ENCODE results near the gene REST. TPM values are rescaled to one million over a fixed set of nuclear protein-coding genes. Genes with fewer than 3 reads are reported as not detected.
A peak's percentile ranks its signal among the peaks of the same experiment; 100 is the strongest.
"Not testable (repeated sequence)": the region's sequence is repeated elsewhere in the genome, so short reads cannot be mapped to it uniquely, and the experiment has no call there.

REST gene
- polyA plus RNA-seq, 1 donor (not counting 4 experiments of a cell fraction or from before 2014, with no cell fraction given): 22.6 TPM

DNA sequence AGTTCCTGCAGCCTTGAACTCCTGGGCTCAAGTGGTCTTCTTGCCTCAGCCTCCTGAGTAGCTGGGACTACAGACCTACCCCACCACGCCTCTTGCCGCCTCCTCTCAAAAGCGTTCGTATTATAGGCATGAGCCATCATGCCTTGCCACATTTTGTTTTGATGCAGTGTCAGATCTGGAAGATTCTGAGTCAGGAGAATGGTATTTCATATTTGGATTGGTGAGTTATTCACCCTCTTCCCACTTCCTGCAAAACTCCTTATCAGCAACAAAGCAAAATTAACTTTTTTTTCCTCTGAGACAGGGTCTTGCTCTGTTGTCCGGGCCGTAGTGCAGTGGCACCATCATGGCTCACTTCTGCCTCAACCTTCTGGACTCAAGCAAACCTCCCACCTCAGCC lies 29.6 kb downstream of the REST start:
- H3K9ac ChIP-seq (ENCODE audit: control insufficient read depth, extremely low read depth, insufficient read depth, low read length): no peak overlapping the region
- TF ChIP-seq, protein P1, sequence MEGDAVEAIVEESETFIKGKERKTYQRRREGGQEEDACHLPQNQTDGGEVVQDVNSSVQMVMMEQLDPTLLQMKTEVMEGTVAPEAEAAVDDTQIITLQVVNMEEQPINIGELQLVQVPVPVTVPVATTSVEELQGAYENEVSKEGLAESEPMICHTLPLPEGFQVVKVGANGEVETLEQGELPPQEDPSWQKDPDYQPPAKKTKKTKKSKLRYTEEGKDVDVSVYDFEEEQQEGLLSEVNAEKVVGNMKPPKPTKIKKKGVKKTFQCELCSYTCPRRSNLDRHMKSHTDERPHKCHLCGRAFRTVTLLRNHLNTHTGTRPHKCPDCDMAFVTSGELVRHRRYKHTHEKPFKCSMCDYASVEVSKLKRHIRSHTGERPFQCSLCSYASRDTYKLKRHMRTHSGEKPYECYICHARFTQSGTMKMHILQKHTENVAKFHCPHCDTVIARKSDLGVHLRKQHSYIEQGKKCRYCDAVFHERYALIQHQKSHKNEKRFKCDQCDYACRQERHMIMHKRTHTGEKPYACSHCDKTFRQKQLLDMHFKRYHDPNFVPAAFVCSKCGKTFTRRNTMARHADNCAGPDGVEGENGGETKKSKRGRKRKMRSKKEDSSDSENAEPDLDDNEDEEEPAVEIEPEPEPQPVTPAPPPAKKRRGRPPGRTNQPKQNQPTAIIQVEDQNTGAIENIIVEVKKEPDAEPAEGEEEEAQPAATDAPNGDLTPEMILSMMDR (optimal IDR thresholded peaks at IDR 0.05 in 1 of 3, IDR thresholded peaks at IDR 0.05 in 1 of 3, conservative IDR thresholded peaks at IDR 0.05 in 1 of 3; ENCODE audit: extremely low read depth in 1 of 3, insufficient read depth in 2 of 3, low read length in 3 of 3): no peak
- TF ChIP-seq EZH2 (IDR thresholded peaks at IDR 0.05; ENCODE audit: low read length): no peak
- FAIRE-seq (peak; percentile 94), DNase-seq (ENCODE audit: low read depth, low spot score) (peak; percentile 56)
- no peaks in the 10 kb centered on the region for H3K79me2 ChIP-seq (ENCODE audit: control insufficient read depth, insufficient read depth, low read length)
- H3K9me1 ChIP-seq (ENCODE audit: control insufficient read depth, extremely low read depth, insufficient read depth, low read length): no peaks in the 10 kb centered on the region
- H3K27me3 ChIP-seq (ENCODE audit: control insufficient read depth, extremely low read depth, insufficient read depth, low read length): no peaks in the 10 kb centered on the region
- H3K27ac ChIP-seq (ENCODE audit: control insufficient read depth, insufficient read depth, low read length): peak overlapping the region; percentile 29
- peak overlapping the region; percentile 39 for H3K4me2 ChIP-seq (ENCODE audit: control insufficient read depth, extremely low read depth, insufficient read depth, low read depth, low read length)
- no peak overlapping the region for H2AFZ ChIP-seq (ENCODE audit: control insufficient read depth, low read length)
- H3K4me3 ChIP-seq (ENCODE audit: control insufficient read depth in 2 of 3, extremely low read depth in 1 of 3, insufficient read depth in 2 of 3, low read depth in 1 of 3, low read length in 3 of 3): no peak overlapping the region
- peaks cover 13% of the 10 kb centered on the region for H3K4me1 ChIP-seq (ENCODE audit: control insufficient read depth, extremely low read depth, insufficient read depth, low read length)
- H3K36me3 ChIP-seq (ENCODE audit: control insufficient read depth in 2 of 2, extremely low read depth in 1 of 2, insufficient read depth in 2 of 2, low read length in 2 of 2): peaks cover 0 to 2% of the 10 kb centered on the region in 2 experiments
- dilution Hi-C loops (cut with MboI; ENCODE audit: extremely low pct_ligation_motif_present, low sequenced_read_pairs): no loop called here
- H4K20me1 ChIP-seq (ENCODE audit: control insufficient read depth, extremely low read depth, insufficient read depth, low read length): no peaks in the 10 kb centered on the region
- H3K9me3 ChIP-seq (ENCODE audit: control insufficient read depth, low read depth, low read length): no peaks in the 10 kb centered on the region

DNA sequence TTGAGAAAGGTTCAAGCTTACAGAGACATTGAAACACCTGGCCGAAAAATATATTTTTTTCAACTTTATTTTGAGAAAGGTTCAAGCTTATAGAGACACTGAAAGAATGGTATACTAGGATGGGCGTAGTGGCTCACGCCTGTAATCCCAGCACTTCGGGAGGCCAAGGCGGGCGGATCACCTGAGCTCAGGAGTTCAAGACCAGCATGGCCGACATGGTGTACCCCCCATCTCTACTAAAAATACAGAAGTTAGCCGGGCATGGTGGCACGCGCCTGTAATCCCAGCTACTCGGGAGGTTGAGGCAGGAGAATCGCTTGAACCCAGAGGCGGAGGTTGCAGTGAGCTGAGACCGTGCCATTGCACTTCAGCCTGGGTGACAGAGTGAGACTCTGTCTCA lies 32.1 kb downstream of the REST start:
- H3K4me3 ChIP-seq (ENCODE audit: control insufficient read depth in 2 of 3, extremely low read depth in 1 of 3, insufficient read depth in 2 of 3, low read depth in 1 of 3, low read length in 3 of 3); H3K27ac ChIP-seq (ENCODE audit: control insufficient read depth, insufficient read depth, low read length); dilution Hi-C loops (cut with MboI; ENCODE audit: extremely low pct_ligation_motif_present, low sequenced_read_pairs); H4K20me1 ChIP-seq (ENCODE audit: control insufficient read depth, extremely low read depth, insufficient read depth, low read length); H3K9me1 ChIP-seq (ENCODE audit: control insufficient read depth, extremely low read depth, insufficient read depth, low read length); H3K4me2 ChIP-seq (ENCODE audit: control insufficient read depth, extremely low read depth, insufficient read depth, low read depth, low read length); H2AFZ ChIP-seq (ENCODE audit: control insufficient read depth, low read length); H3K9ac ChIP-seq (ENCODE audit: control insufficient read depth, extremely low read depth, insufficient read depth, low read length); H3K27me3 ChIP-seq (ENCODE audit: control insufficient read depth, extremely low read depth, insufficient read depth, low read length); H3K9me3 ChIP-seq (ENCODE audit: control insufficient read depth, low read depth, low read length); H3K79me2 ChIP-seq (ENCODE audit: control insufficient read depth, insufficient read depth, low read length); FAIRE-seq; DNase-seq (ENCODE audit: low read depth, low spot score); H3K36me3 ChIP-seq (ENCODE audit: control insufficient read depth in 2 of 2, extremely low read depth in 1 of 2, insufficient read depth in 2 of 2, low read length in 2 of 2): not testable (repeated sequence)
- H3K4me1 ChIP-seq (ENCODE audit: control insufficient read depth, extremely low read depth, insufficient read depth, low read length): peaks cover 13% of the 10 kb centered on the region

- H3K9me1 ChIP-seq (ENCODE audit: control insufficient read depth, extremely low read depth, insufficient read depth, low read length): no peaks in the 10 kb centered on the region
- H3K27me3 ChIP-seq (ENCODE audit: control insufficient read depth, extremely low read depth, insufficient read depth, low read length): no peaks in the 10 kb centered on the region
- no peaks in the 10 kb centered on the region for H4K20me1 ChIP-seq (ENCODE audit: control insufficient read depth, extremely low read depth, insufficient read depth, low read length)
- H3K4me3 ChIP-seq (ENCODE audit: control insufficient read depth in 2 of 3, extremely low read depth in 1 of 3, insufficient read depth in 2 of 3, low read depth in 1 of 3, low read length in 3 of 3): no peak overlapping the region
- dilution Hi-C loops (cut with MboI; ENCODE audit: extremely low pct_ligation_motif_present, low sequenced_read_pairs): no loop called here
- DNase-seq (ENCODE audit: low read depth, low spot score): no peak
- H3K9ac ChIP-seq (ENCODE audit: control insufficient read depth, extremely low read depth, insufficient read depth, low read length): no peak overlapping the region
- H3K79me2 ChIP-seq (ENCODE audit: control insufficient read depth, insufficient read depth, low read length): no peaks in the 10 kb centered on the region
- H3K36me3 ChIP-seq (ENCODE audit: control insufficient read depth in 2 of 2, extremely low read depth in 1 of 2, insufficient read depth in 2 of 2, low read length in 2 of 2): peaks cover 0 to 2% of the 10 kb centered on the region in 2 experiments
- H2AFZ ChIP-seq (ENCODE audit: control insufficient read depth, low read length): no peak overlapping the region
- H3K4me1 ChIP-seq (ENCODE audit: control insufficient read depth, extremely low read depth, insufficient read depth, low read length): peaks cover 13% of the 10 kb centered on the region
- FAIRE-seq: no peak
- no peak for TF ChIP-seq EZH2 (IDR thresholded peaks at IDR 0.05; ENCODE audit: low read length)
- TF ChIP-seq, protein P1 (optimal IDR thresholded peaks at IDR 0.05 in 1 of 3, IDR thresholded peaks at IDR 0.05 in 1 of 3, conservative IDR thresholded peaks at IDR 0.05 in 1 of 3; ENCODE audit: extremely low read depth in 1 of 3, insufficient read depth in 2 of 3, low read length in 3 of 3): no peak
- H3K27ac ChIP-seq (ENCODE audit: control insufficient read depth, insufficient read depth, low read length): no peak overlapping the region
- H3K9me3 ChIP-seq (ENCODE audit: control insufficient read depth, low read depth, low read length): no peaks in the 10 kb centered on the region
- H3K4me2 ChIP-seq (ENCODE audit: control insufficient read depth, extremely low read depth, insufficient read depth, low read depth, low read length): no peak overlapping the region
Observed at GRCh38 chr4:56940403-56940802, 32.7 kb downstream of the REST start.

Measured in keratinocyte (primary cell).